ENCODE results near the gene ATP2C1.

Gene ATP2C1

GRCh38 chr3:130975251-130975650, 81.4 kb downstream of the ATP2C1 start:
- no peak for DNase-seq (ENCODE audit: low read depth in 2 of 2, low spot score in 1 of 2)

GRCh38 chr3:130976706-130977105, 82.8 kb downstream of the ATP2C1 start:
- DNase-seq (ENCODE audit: low read depth in 2 of 2, low spot score in 1 of 2): no peak

GRCh38 chr3:130979117-130979516, 85.2 kb downstream of the ATP2C1 start:
- DNase-seq (ENCODE audit: low read depth in 2 of 2, low spot score in 1 of 2): no peak

- no peak for DNase-seq (ENCODE audit: low read depth in 2 of 2, low spot score in 1 of 2)
These were observed 87.6 kb downstream of the ATP2C1 start for GRCh38 chr3:130981469-130981868.

- no peak for DNase-seq (ENCODE audit: low read depth in 2 of 2, low spot score in 1 of 2)
These were observed 96.4 kb downstream of the ATP2C1 start for GRCh38 chr3:130990282-130990681.

- no peak for DNase-seq (ENCODE audit: low read depth in 2 of 2, low spot score in 1 of 2)
These were observed 97.2 kb downstream of the ATP2C1 start for GRCh38 chr3:130991126-130991525.

GRCh38 chr3:130992344-130992743, 98.5 kb downstream of the ATP2C1 start:
- DNase-seq (ENCODE audit: low read depth in 2 of 2, low spot score in 1 of 2): no peak

- DNase-seq (ENCODE audit: low read depth in 2 of 2, low spot score in 1 of 2): no peak
These were observed 103.4 kb downstream of the ATP2C1 start for GRCh38 chr3:130997289-130997688.

- DNase-seq (ENCODE audit: low read depth in 2 of 2, low spot score in 1 of 2): no peak
These were observed 107.2 kb downstream of the ATP2C1 start for GRCh38 chr3:131001071-131001470.

- no peak for DNase-seq (ENCODE audit: low read depth in 2 of 2, low spot score in 1 of 2)
These were observed 110.7 kb downstream of the ATP2C1 start for GRCh38 chr3:131004603-131005002.

GRCh38 chr3:131007256-131007655, 113.4 kb downstream of the ATP2C1 start:
- DNase-seq (ENCODE audit: low read depth in 2 of 2, low spot score in 1 of 2): no peak

- DNase-seq (ENCODE audit: low read depth in 2 of 2, low spot score in 1 of 2): no peak
These were observed 113.9 kb downstream of the ATP2C1 start for GRCh38 chr3:131007782-131008181.

GRCh38 chr3:131008326-131008725, 114.4 kb downstream of the ATP2C1 start:
- no peak for DNase-seq (ENCODE audit: low read depth in 2 of 2, low spot score in 1 of 2)

- no peak for DNase-seq (ENCODE audit: low read depth in 2 of 2, low spot score in 1 of 2)
These were observed 115.8 kb downstream of the ATP2C1 start for GRCh38 chr3:131009698-131010097.

GRCh38 chr3:131018970-131019369, 125.1 kb downstream of the ATP2C1 start:
- no peak for DNase-seq (ENCODE audit: low read depth in 2 of 2, low spot score in 1 of 2)

GRCh38 chr3:131020122-131020693, 126.3 kb downstream of the ATP2C1 start:
- no peak for DNase-seq (ENCODE audit: low read depth in 2 of 2, low spot score in 1 of 2)

- DNase-seq (ENCODE audit: low read depth in 2 of 2, low spot score in 1 of 2): no peak
These were observed 131.7 kb downstream of the ATP2C1 start for GRCh38 chr3:131025539-131025938.

GRCh38 chr3:131026321-131027151, 132.7 kb downstream of the ATP2C1 start, which contains the start of the genes ASTE1 and NEK11:
Gene ASTE1 (minus strand): TSS chr3:131026825. CDS start chr3:131025306, 1,519 bp downstream.
Gene NEK11 (plus strand): TSS chr3:131026877. CDS start chr3:131029709, 2,832 bp downstream.
- DNase-seq (ENCODE audit: low read depth in 2 of 2, low spot score in 1 of 2): peak; percentile 83 to 86

GRCh38 chr3:131028844-131029243, 135.0 kb downstream of the ATP2C1 start:
- no peak for DNase-seq (ENCODE audit: low read depth in 2 of 2, low spot score in 1 of 2)

GRCh38 chr3:131031660-131032059, 137.8 kb downstream of the ATP2C1 start:
- DNase-seq (ENCODE audit: low read depth in 2 of 2, low spot score in 1 of 2): no peak

- no peak for DNase-seq (ENCODE audit: low read depth in 2 of 2, low spot score in 1 of 2)
These were observed 139.7 kb downstream of the ATP2C1 start for GRCh38 chr3:131033480-131034080.

GRCh38 chr3:131036200-131036816, 142.4 kb downstream of the ATP2C1 start:
- no peak for DNase-seq (ENCODE audit: low read depth in 2 of 2, low spot score in 1 of 2)
